Stomach (tissue), 4 donors: ENCODE measurements around the gene SYT2.

Experiments
- CTCF ChIP-seq, 7 experiments: fragments of 450-650 bp in 4 of 7; fragments of 200-600 bp in 3 of 7; sonication (generic) in 3 of 7; IDR thresholded peaks; one replicate each; pipeline ENCODE4 v1.5.1; 2016 to 2019; ENCODE audit warnings: antibody characterized with exemption in 7 of 7, control low read depth in 2 of 7, mild to moderate bottlenecking in 1 of 7
- POLR2A ChIP-seq, 4 donors: fragments of 450-650 bp; IDR thresholded peaks; one replicate each; pipeline ENCODE4 v1.6.1; 2016; ENCODE audit warnings: antibody characterized with exemption in 4 of 4, control low read depth in 2 of 4, mild to moderate bottlenecking in 1 of 4, moderate library complexity in 1 of 4
- POLR2AphosphoS5 ChIP-seq, 3 donors: sonication (generic); formaldehyde crosslinking; IDR thresholded peaks; one replicate each; pipeline ENCODE4 v1.6.1; 2016; ENCODE audit warnings: antibody characterized with exemption in 3 of 3

GRCh38 chr1:202659974-202660373 lies 50.3 kb downstream of the SYT2 start:
- no peak for TF ChIP-seq POLR2A (IDR thresholded peaks at IDR 0.05)
- TF ChIP-seq POLR2AphosphoS5 (IDR thresholded peaks at IDR 0.05): no peak
- no peak for TF ChIP-seq CTCF (IDR thresholded peaks at IDR 0.05)
